C1 segment of cervical spinal cord (tissue), 14 donors: Measurements from ENCODE around the gene RAD51B.

Source experiments
- DNase-seq, 14 donors: peaks; one replicate each; lab custom pipeline; 2025; lab: John Stamatoyannopoulos, UW

The RAD51B gene

GRCh38 chr14:68628605-68629310 lies 809.2 kb downstream of the RAD51B start:
- DNase-seq = no peak

GRCh38 chr14:68630081-68630571 lies 810.5 kb downstream of the RAD51B start:
- DNase-seq = no peak

GRCh38 chr14:68630611-68631393 lies 811.2 kb downstream of the RAD51B start:
- DNase-seq = no peak

- no peak for DNase-seq
These were observed 811.9 kb downstream of the RAD51B start for GRCh38 chr14:68631394-68632053.

GRCh38 chr14:68632054-68632895 lies 812.7 kb downstream of the RAD51B start:
- DNase-seq = peak in 1 of 14 donors; percentile 31

- peak in 12 of 14 donors; percentile 36 to 92 (median 69) for DNase-seq
These were observed 813.8 kb downstream of the RAD51B start for GRCh38 chr14:68633131-68633991.

- no peak for DNase-seq
These were observed 814.8 kb downstream of the RAD51B start for GRCh38 chr14:68634332-68634731.

GRCh38 chr14:68634874-68635595 lies 815.5 kb downstream of the RAD51B start:
- no peak for DNase-seq

GRCh38 chr14:68636597-68636996 lies 817.0 kb downstream of the RAD51B start:
- no peak for DNase-seq

- peak in 7 of 14 donors; percentile 21 to 52 (median 45) for DNase-seq
These were observed 817.8 kb downstream of the RAD51B start for GRCh38 chr14:68637106-68638021.

- no peak for DNase-seq
These were observed 818.8 kb downstream of the RAD51B start for GRCh38 chr14:68638141-68638999.

- DNase-seq = no peak
These were observed 819.6 kb downstream of the RAD51B start for GRCh38 chr14:68639000-68639757.

GRCh38 chr14:68639758-68640574 lies 820.4 kb downstream of the RAD51B start:
- DNase-seq = no peak

GRCh38 chr14:68643673-68644072 lies 824.1 kb downstream of the RAD51B start:
- no peak for DNase-seq

- no peak for DNase-seq
These were observed 824.5 kb downstream of the RAD51B start for GRCh38 chr14:68644101-68644500.

- no peak for DNase-seq
These were observed 825.8 kb downstream of the RAD51B start for GRCh38 chr14:68645371-68645770.
